Epithelial cell of proximal tubule (primary cell): Measurements from ENCODE around the gene AIMP2. TPM values are rescaled to one million over a fixed set of nuclear protein-coding genes. Genes with fewer than 3 reads are reported as not detected.
"Not testable (repeated sequence)": the region's sequence is repeated elsewhere in the genome, so short reads cannot be mapped to it uniquely, and the experiment has no call there.

ENCODE experiments used
- DNase-seq: peaks from one replicate; pipeline ENCODE4 v3.0.0-alpha.2; 2011; ENCODE audit warnings: low read depth
- H3K4me3 ChIP-seq: 2 replicates; pipeline ENCODE4 v1.5.1; 2011; ENCODE audit warnings: low read depth, mild to moderate bottlenecking, low read length
- total RNA-seq: library from RNA; depleted of rRNA; stranded (reverse); fragments of >200 nt; gene quantifications from 2 replicates; pipeline ENCODE4 v1.2.3, GENCODE V29; 2015
- TF ChIP-seq, protein P1 (sequence below): conservative IDR thresholded peaks from 2 replicates; pipeline ENCODE4 v1.5.1; 2012; ENCODE audit warnings: low read depth, mild to moderate bottlenecking, low read length

Gene AIMP2
- total RNA-seq, 1 donor from 2014 or later, result 113 TPM

DNA sequence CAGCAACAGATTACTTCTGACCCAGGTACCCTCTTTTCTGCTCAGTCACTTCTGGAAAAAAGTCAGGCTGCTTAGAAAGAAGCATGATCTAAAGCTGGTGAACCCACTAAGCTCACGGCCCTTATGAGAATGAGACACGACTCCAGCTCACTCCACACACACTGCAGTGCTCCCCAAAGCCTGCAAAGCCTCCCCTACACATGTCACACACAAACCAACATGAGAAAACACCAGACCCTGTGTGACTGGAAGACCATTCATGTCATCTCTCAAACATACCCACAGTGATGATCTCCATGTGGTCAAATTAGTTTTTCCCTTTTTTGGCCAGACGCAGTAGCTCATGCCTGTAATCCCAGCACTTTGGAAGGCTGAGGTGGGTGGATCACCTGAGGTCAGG is 22.5 kb downstream of the AIMP2 start:
- TF ChIP-seq, protein P1, sequence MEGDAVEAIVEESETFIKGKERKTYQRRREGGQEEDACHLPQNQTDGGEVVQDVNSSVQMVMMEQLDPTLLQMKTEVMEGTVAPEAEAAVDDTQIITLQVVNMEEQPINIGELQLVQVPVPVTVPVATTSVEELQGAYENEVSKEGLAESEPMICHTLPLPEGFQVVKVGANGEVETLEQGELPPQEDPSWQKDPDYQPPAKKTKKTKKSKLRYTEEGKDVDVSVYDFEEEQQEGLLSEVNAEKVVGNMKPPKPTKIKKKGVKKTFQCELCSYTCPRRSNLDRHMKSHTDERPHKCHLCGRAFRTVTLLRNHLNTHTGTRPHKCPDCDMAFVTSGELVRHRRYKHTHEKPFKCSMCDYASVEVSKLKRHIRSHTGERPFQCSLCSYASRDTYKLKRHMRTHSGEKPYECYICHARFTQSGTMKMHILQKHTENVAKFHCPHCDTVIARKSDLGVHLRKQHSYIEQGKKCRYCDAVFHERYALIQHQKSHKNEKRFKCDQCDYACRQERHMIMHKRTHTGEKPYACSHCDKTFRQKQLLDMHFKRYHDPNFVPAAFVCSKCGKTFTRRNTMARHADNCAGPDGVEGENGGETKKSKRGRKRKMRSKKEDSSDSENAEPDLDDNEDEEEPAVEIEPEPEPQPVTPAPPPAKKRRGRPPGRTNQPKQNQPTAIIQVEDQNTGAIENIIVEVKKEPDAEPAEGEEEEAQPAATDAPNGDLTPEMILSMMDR, result no peak
- H3K4me3 ChIP-seq, result no peak overlapping the region
- no peak for DNase-seq

DNA sequence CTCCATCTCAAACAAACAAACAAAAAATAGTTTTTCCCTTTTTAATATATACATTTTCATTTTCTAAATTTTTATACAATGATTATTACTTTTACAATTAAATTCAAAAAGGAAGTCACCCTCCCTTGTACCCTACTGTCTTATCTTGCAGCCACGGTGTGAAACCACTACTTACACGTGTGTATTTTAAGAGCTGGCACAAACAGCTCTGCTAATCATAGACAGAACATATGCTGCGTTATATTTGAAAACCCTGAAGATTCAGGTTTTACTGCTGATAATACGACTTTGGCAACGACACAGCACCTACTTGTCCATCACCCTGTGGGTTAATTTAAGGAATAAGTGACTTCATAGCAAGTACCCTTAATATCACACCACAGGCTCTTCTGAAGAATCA is 23.1 kb downstream of the AIMP2 start:
- no peak for DNase-seq
- TF ChIP-seq, protein P1, result no peak
- no peak overlapping the region for H3K4me3 ChIP-seq

DNA sequence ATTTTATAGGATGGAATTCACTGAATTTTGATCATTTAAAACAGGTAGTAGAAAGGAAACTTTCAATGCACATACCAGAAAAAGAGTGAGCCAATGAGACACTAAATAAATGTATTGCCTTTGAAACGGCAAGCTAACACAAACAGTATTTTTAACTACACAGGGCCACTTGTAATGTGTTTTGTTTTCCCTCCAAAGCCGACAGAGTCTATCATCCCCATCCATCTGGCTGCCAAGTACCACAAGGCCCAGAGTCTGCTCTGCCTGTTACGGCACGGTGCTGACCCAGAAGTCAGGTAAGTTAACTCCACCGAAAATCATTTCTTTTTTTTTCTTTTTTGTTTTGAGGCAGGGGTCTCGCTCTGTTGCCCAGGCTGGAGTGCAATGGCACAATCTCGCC is 23.6 kb downstream of the AIMP2 start:
- no peak for DNase-seq
- H3K4me3 ChIP-seq, result no peak overlapping the region
- TF ChIP-seq, protein P1, result no peak

DNA sequence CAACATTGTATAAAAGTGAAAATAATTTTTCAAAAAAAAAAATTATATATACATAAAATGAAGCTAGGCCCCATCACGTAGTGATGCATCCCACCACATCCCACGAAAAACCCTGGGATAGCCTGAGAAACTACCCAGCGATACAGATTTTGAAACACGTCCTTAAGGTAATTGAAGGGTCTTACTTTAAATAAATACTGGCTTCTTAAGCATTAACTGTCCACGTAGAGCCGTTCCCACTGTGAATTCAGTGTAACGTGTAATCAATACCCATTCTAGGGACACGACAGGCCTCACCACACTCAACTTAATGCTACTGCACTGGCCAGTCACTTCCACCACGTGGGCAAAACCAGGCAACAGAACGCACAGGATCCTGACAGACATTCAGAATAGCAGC is 26.1 kb downstream of the AIMP2 start:
- TF ChIP-seq, protein P1, result no peak
- DNase-seq, result no peak
- H3K4me3 ChIP-seq, result no peak overlapping the region

DNA sequence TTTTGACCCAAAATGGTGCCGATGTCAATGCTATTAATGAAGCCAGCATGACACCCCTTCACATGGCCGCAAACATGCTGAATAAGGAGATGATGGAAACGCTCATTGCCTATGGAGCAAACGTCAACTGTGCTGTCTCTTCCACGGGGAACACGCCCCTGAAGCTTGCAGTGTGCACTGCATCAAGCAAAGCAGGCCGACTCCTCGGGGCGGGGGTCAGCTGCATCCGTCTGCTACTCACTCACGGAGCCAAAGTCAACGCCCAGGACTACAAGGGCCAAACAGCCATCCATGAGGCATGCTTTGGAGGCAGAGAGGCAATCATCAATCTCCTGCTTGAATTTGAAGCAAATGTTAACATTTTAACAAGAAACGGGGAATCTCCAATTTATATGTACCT is 26.6 kb downstream of the AIMP2 start:
- no peak for DNase-seq
- TF ChIP-seq, protein P1, result no peak
- no peak overlapping the region for H3K4me3 ChIP-seq

DNA sequence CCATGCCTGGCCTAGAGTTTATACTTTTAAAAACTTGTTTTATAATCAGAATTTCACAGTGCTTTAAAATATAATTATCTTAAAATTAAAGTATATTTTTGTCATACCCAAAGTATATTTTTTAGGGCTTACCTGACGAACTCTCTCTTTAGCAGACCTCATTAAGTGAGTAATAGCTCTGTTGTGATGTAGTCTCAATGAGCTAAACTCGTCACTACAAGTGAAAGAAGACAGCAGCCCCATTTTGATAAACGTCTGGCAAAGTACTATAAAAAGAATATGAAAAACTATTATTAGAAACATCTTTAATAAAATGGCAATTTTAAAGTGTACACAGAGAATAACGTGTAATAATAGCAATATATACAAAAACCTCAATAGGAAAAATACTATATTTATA is 40.7 kb downstream of the AIMP2 start:
- TF ChIP-seq, protein P1, result no peak
- DNase-seq, result no peak

DNA sequence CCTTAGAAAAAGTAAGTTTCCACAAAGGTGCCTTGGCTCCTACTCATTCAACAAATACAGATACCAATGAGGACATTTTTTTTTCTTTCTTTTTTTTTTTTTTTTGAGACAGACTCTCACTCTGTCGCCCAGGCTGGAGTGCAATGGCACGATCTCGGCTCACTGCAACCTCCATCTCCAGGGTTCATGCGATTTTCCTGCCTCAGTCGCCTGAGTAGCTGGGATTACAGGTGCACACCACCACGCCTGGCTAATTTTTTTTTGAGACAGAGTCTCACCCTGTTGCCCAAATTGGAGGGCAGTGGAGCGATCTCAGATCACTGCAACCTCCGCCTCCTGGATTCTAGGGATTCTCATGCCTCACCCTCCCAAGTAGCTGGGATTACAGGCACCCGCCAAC is 42.1 kb downstream of the AIMP2 start:
- not testable (repeated sequence) for DNase-seq, H3K4me3 ChIP-seq

More for the DNA sequence above, 40.7 kb downstream of the AIMP2 start:
- H3K4me3 ChIP-seq, result no peak overlapping the region

DNA sequence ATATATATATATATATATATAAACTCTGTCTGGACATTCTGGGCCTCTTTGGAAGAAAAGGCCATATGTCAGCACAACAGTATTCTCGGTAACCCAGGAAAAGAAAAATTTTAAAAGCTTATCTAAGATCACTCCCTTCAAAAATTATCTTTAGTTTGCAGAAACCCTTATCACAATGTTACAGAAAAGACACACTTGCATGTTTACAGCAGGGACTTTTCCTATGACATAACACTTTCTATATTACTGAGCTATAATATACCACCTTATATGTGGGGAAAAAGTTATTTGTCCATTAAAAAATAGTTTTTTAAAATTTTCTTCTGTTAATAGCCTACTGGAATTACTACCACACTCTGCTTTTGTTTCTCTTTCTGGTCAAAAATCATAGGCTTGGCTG is 47.5 kb downstream of the AIMP2 start:
- H3K4me3 ChIP-seq, result no peak overlapping the region
- TF ChIP-seq, protein P1, result no peak
- no peak for DNase-seq
